ENCODE results near the gene MTHFD1L.

DNA sequence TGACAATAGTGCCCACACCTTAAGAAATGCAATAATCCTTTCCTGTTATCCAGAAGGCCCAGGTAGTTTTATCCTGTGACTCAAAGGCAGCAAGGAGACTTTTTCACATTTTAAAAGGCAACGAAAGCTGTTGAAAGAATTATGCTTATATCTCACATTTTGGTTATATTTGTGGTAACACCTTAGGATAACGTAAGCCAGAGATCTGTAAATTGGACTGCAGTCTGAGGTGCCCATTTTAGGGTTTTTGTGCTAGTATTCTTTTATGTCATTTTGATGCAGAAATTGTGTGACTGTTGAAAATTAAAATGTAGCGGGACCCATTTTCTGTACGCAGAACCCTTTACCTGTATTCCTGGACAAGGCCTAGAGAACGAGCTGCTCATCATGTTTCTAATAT lies 24.3 kb upstream of the MTHFD1L start:
- TF ChIP-seq, protein P1, sequence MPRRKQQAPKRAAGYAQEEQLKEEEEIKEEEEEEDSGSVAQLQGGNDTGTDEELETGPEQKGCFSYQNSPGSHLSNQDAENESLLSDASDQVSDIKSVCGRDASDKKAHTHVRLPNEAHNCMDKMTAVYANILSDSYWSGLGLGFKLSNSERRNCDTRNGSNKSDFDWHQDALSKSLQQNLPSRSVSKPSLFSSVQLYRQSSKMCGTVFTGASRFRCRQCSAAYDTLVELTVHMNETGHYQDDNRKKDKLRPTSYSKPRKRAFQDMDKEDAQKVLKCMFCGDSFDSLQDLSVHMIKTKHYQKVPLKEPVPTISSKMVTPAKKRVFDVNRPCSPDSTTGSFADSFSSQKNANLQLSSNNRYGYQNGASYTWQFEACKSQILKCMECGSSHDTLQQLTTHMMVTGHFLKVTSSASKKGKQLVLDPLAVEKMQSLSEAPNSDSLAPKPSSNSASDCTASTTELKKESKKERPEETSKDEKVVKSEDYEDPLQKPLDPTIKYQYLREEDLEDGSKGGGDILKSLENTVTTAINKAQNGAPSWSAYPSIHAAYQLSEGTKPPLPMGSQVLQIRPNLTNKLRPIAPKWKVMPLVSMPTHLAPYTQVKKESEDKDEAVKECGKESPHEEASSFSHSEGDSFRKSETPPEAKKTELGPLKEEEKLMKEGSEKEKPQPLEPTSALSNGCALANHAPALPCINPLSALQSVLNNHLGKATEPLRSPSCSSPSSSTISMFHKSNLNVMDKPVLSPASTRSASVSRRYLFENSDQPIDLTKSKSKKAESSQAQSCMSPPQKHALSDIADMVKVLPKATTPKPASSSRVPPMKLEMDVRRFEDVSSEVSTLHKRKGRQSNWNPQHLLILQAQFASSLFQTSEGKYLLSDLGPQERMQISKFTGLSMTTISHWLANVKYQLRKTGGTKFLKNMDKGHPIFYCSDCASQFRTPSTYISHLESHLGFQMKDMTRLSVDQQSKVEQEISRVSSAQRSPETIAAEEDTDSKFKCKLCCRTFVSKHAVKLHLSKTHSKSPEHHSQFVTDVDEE (CRISPR knock-in tag; IDR thresholded peaks at IDR 0.05), result no peak
- TF ChIP-seq, protein P2, sequence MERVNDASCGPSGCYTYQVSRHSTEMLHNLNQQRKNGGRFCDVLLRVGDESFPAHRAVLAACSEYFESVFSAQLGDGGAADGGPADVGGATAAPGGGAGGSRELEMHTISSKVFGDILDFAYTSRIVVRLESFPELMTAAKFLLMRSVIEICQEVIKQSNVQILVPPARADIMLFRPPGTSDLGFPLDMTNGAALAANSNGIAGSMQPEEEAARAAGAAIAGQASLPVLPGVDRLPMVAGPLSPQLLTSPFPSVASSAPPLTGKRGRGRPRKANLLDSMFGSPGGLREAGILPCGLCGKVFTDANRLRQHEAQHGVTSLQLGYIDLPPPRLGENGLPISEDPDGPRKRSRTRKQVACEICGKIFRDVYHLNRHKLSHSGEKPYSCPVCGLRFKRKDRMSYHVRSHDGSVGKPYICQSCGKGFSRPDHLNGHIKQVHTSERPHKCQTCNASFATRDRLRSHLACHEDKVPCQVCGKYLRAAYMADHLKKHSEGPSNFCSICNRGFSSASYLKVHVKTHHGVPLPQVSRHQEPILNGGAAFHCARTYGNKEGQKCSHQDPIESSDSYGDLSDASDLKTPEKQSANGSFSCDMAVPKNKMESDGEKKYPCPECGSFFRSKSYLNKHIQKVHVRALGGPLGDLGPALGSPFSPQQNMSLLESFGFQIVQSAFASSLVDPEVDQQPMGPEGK (CRISPR knock-in tag; IDR thresholded peaks at IDR 0.05; ENCODE audit: borderline replicate concordance), result no peak
- TF ChIP-seq SNAI2 (CRISPR knock-in tag; IDR thresholded peaks at IDR 0.05) (no peak), GLIS3 (CRISPR knock-in tag; IDR thresholded peaks at IDR 0.05) (no peak), ZC3H10 (CRISPR knock-in tag; IDR thresholded peaks at IDR 0.05) (no peak), ZNF8 (CRISPR knock-in tag; IDR thresholded peaks at IDR 0.05) (no peak), ISL1 (CRISPR knock-in tag; IDR thresholded peaks at IDR 0.05) (no peak), ARNTL (CRISPR knock-in tag; IDR thresholded peaks at IDR 0.05; ENCODE audit: borderline replicate concordance, low read depth) (no peak), ZNF70 (CRISPR knock-in tag; IDR thresholded peaks at IDR 0.05) (no peak), PPARA (CRISPR knock-in tag; IDR thresholded peaks at IDR 0.05; ENCODE audit: borderline replicate concordance) (no peak), ZFP3 (CRISPR knock-in tag; IDR thresholded peaks at IDR 0.05) (no peak), TCF4 (CRISPR knock-in tag; IDR thresholded peaks at IDR 0.05; ENCODE audit: borderline replicate concordance) (no peak)
- TF ChIP-seq, protein P3, sequence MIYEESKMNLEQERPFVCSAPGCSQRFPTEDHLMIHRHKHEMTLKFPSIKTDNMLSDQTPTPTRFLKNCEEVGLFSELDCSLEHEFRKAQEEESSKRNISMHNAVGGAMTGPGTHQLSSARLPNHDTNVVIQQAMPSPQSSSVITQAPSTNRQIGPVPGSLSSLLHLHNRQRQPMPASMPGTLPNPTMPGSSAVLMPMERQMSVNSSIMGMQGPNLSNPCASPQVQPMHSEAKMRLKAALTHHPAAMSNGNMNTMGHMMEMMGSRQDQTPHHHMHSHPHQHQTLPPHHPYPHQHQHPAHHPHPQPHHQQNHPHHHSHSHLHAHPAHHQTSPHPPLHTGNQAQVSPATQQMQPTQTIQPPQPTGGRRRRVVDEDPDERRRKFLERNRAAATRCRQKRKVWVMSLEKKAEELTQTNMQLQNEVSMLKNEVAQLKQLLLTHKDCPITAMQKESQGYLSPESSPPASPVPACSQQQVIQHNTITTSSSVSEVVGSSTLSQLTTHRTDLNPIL (CRISPR knock-in tag; IDR thresholded peaks at IDR 0.05; ENCODE audit: low read depth), result no peak
- TF ChIP-seq, protein P4, sequence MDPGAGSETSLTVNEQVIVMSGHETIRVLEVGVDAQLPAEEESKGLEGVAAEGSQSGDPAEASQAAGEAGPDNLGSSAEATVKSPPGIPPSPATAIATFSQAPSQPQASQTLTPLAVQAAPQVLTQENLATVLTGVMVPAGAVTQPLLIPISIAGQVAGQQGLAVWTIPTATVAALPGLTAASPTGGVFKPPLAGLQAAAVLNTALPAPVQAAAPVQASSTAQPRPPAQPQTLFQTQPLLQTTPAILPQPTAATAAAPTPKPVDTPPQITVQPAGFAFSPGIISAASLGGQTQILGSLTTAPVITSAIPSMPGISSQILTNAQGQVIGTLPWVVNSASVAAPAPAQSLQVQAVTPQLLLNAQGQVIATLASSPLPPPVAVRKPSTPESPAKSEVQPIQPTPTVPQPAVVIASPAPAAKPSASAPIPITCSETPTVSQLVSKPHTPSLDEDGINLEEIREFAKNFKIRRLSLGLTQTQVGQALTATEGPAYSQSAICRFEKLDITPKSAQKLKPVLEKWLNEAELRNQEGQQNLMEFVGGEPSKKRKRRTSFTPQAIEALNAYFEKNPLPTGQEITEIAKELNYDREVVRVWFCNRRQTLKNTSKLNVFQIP (CRISPR knock-in tag; IDR thresholded peaks at IDR 0.05; ENCODE audit: borderline replicate concordance, low read depth), result no peak

Data from SK-N-SH treated with all-trans-retinoic acid at 6 μM for 48 hours (cell line).